Measurements from ENCODE around the gene TBC1D16.

TBC1D16 gene

DNA sequence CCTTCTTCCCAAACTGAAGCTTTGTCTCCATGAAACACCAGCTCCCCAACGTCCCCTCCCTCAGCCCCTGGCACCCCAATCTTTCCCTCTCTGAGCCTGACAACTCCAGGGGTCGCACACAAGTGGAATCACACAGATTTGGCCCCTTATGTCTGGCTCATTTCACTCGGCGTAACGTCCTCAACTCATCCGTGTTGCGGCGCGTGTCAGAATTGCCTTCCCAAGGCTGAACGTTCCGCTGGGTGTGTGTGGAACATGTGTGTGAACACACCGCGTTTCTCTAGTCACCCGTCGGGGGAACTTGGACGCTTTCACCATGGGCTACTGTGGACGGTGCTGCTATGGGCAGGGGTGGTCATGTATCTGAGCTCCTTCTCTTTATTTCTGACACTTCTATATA lies 45.0 kb downstream of the TBC1D16 start:
- peaks cover 59% of the 10 kb centered on the region for H3K4me1 ChIP-seq (ENCODE audit: control insufficient read depth, insufficient read depth, low read length)
- H3K27ac ChIP-seq (ENCODE audit: low read depth, low read length) = no peak overlapping the region
- H3K9ac ChIP-seq (ENCODE audit: low read length) = no peak overlapping the region

GRCh38 chr17:79990051-79990592 lies 45.5 kb downstream of the TBC1D16 start:
- Histone ChIP-seq H3K27ac (ENCODE audit: low read depth, low read length) (no peak overlapping the region), H3K9ac (ENCODE audit: low read length) (no peak overlapping the region), H3K9me3 (ENCODE audit: control insufficient read depth, insufficient read depth, low read depth, low read length) (no peaks in the 10 kb centered on the region), H3K36me3 (ENCODE audit: control insufficient read depth, insufficient read depth, low read length) (no peaks in the 10 kb centered on the region), H3K4me3 (ENCODE audit: low read depth, low read length) (no peak overlapping the region), H3K4me1 (ENCODE audit: control insufficient read depth, insufficient read depth, low read length) (peaks cover 59% of the 10 kb centered on the region), H3K27me3 (ENCODE audit: control insufficient read depth, insufficient read depth, low read length) (no peaks in the 10 kb centered on the region; the same call in 1 of the 2 replicates)

More for the DNA sequence above, 45.0 kb downstream of the TBC1D16 start:
- Histone ChIP-seq H3K9me3 (ENCODE audit: control insufficient read depth, insufficient read depth, low read depth, low read length) (no peaks in the 10 kb centered on the region), H3K36me3 (ENCODE audit: control insufficient read depth, insufficient read depth, low read length) (no peaks in the 10 kb centered on the region), H3K27me3 (ENCODE audit: control insufficient read depth, insufficient read depth, low read length) (no peaks in the 10 kb centered on the region; the same call in 1 of the 2 replicates), H3K4me3 (ENCODE audit: low read depth, low read length) (no peak overlapping the region)

DNA sequence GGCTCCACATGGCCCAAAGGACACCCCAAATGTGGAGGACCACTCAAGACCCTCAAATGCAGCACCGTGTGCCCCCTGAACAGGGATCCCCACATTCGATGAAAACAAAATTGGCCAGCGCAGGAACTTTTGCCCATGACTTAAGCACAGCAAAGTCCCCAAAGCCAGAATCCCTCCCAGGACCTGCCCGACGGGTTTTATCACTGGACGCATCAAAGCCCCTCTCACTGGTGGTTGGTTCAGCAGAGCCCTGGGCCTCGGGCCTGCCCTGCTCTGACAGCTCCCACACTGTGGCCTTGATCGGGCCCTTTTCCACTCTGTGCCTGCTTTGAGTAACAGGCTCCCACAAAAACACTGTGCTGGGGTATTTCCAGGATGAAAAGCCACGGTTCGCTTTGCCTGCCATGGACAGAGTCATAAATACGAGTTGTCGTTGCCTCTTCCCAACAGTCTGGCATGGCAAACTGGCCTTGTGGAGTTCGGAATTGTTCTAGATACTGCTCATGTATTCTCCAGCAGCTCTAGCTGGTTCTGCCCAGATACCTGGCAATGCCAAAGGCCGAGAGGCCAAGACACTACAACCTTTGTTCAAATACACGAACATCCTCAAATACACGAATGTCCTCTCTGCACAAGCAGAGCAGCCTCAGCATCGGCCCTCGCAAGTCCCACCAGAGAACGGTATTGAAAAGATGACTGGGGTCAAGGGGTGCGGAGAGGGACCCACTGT lies 46.4 kb downstream of the TBC1D16 start:
- Histone ChIP-seq H3K4me3 (ENCODE audit: low read depth, low read length) (no peak overlapping the region), H3K9me3 (ENCODE audit: control insufficient read depth, insufficient read depth, low read depth, low read length) (no peaks in the 10 kb centered on the region), H3K27ac (ENCODE audit: low read depth, low read length) (no peak overlapping the region), H3K27me3 (ENCODE audit: control insufficient read depth, insufficient read depth, low read length) (no peaks in the 10 kb centered on the region; the same call in 1 of the 2 replicates), H3K4me1 (ENCODE audit: control insufficient read depth, insufficient read depth, low read length) (peaks cover 59% of the 10 kb centered on the region), H3K9ac (ENCODE audit: low read length) (no peak overlapping the region), H3K36me3 (ENCODE audit: control insufficient read depth, insufficient read depth, low read length) (no peaks in the 10 kb centered on the region)

- H3K27ac ChIP-seq (ENCODE audit: low read depth, low read length) = no peak overlapping the region
- H3K4me3 ChIP-seq (ENCODE audit: low read depth, low read length) = no peak overlapping the region
- H3K9me3 ChIP-seq (ENCODE audit: control insufficient read depth, insufficient read depth, low read depth, low read length) = no peaks in the 10 kb centered on the region
- no peaks in the 10 kb centered on the region for H3K36me3 ChIP-seq (ENCODE audit: control insufficient read depth, insufficient read depth, low read length)
- no peak overlapping the region for H3K9ac ChIP-seq (ENCODE audit: low read length)
- H3K27me3 ChIP-seq (ENCODE audit: control insufficient read depth, insufficient read depth, low read length) = no peaks in the 10 kb centered on the region; the same call in 1 of the 2 replicates
- H3K4me1 ChIP-seq (ENCODE audit: control insufficient read depth, insufficient read depth, low read length) = peaks cover 50% of the 10 kb centered on the region
Observed at GRCh38 chr17:79988185-79988971, 47.3 kb downstream of the TBC1D16 start.

- Histone ChIP-seq H3K4me1 (ENCODE audit: control insufficient read depth, insufficient read depth, low read length) (peaks cover 45% of the 10 kb centered on the region), H3K27ac (ENCODE audit: low read depth, low read length) (no peak overlapping the region), H3K9ac (ENCODE audit: low read length) (no peak overlapping the region), H3K9me3 (ENCODE audit: control insufficient read depth, insufficient read depth, low read depth, low read length) (no peaks in the 10 kb centered on the region), H3K27me3 (ENCODE audit: control insufficient read depth, insufficient read depth, low read length) (no peaks in the 10 kb centered on the region; the same call in 1 of the 2 replicates), H3K36me3 (ENCODE audit: control insufficient read depth, insufficient read depth, low read length) (no peaks in the 10 kb centered on the region), H3K4me3 (ENCODE audit: low read depth, low read length) (no peak overlapping the region)
Observed at GRCh38 chr17:79987935-79988184, 47.8 kb downstream of the TBC1D16 start.

DNA sequence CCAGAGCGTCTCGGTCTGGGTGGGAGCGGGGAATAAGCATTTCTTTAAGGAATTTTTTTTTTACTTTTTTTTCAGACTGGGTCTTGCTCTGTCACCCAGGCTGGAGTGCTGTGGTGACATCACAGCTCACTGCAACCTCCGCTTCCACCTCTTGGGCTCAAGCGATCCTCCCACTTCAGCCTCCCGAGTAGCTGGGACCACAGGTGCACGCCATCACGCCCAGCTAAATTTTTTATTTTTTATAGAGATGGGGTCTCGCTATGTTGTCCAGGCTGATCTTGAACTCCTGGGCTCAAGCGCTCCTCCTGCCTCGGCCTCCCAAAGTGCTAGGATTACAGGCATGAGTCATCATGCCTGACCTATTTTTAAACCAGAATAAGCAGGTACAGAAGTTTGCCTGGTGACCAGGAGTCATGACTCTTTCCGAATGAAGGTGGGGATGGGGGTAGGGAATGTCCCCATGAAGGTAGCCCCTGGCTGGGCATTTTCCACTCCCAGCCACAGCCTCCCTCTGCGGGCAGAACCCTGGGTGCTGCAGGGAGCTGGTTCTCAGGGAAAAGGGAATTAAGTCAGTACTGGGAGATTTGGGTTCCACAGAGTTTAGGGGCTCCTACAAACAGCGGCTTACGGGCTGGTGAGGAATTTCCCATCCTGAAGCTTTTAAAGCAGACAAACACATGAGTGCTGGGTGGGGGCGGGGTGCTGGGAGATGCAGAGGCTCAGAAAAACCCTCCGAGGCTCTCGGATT lies 48.3 kb downstream of the TBC1D16 start:
- H3K9me3 ChIP-seq (ENCODE audit: control insufficient read depth, insufficient read depth, low read depth, low read length) = no peaks in the 10 kb centered on the region
- no peak overlapping the region for H3K9ac ChIP-seq (ENCODE audit: low read length)
- no peak overlapping the region for H3K27ac ChIP-seq (ENCODE audit: low read depth, low read length)
- no peaks in the 10 kb centered on the region for H3K27me3 ChIP-seq (ENCODE audit: control insufficient read depth, insufficient read depth, low read length)
- H3K4me1 ChIP-seq (ENCODE audit: control insufficient read depth, insufficient read depth, low read length) = peaks cover 40% of the 10 kb centered on the region
- no peak overlapping the region for H3K4me3 ChIP-seq (ENCODE audit: low read depth, low read length)
- no peaks in the 10 kb centered on the region for H3K36me3 ChIP-seq (ENCODE audit: control insufficient read depth, insufficient read depth, low read length)

GRCh38 chr17:79986411-79987186 lies 49.1 kb downstream of the TBC1D16 start:
- no peaks in the 10 kb centered on the region for H3K27me3 ChIP-seq (ENCODE audit: control insufficient read depth, insufficient read depth, low read length)
- H3K36me3 ChIP-seq (ENCODE audit: control insufficient read depth, insufficient read depth, low read length) = no peaks in the 10 kb centered on the region
- peaks cover 38% of the 10 kb centered on the region for H3K4me1 ChIP-seq (ENCODE audit: control insufficient read depth, insufficient read depth, low read length)
- no peak overlapping the region for H3K4me3 ChIP-seq (ENCODE audit: low read depth, low read length)
- H3K27ac ChIP-seq (ENCODE audit: low read depth, low read length) = no peak overlapping the region
- H3K9me3 ChIP-seq (ENCODE audit: control insufficient read depth, insufficient read depth, low read depth, low read length) = no peaks in the 10 kb centered on the region
- H3K9ac ChIP-seq (ENCODE audit: low read length) = no peak overlapping the region

- Histone ChIP-seq H3K36me3 (ENCODE audit: control insufficient read depth, insufficient read depth, low read length) (no peaks in the 10 kb centered on the region), H3K27ac (ENCODE audit: low read depth, low read length) (no peak overlapping the region), H3K4me3 (ENCODE audit: low read depth, low read length) (no peak overlapping the region), H3K9ac (ENCODE audit: low read length) (no peak overlapping the region), H3K9me3 (ENCODE audit: control insufficient read depth, insufficient read depth, low read depth, low read length) (no peaks in the 10 kb centered on the region), H3K4me1 (ENCODE audit: control insufficient read depth, insufficient read depth, low read length) (peaks cover 36% of the 10 kb centered on the region), H3K27me3 (ENCODE audit: control insufficient read depth, insufficient read depth, low read length) (no peaks in the 10 kb centered on the region)
Observed at GRCh38 chr17:79985943-79986391, 49.7 kb downstream of the TBC1D16 start.

DNA sequence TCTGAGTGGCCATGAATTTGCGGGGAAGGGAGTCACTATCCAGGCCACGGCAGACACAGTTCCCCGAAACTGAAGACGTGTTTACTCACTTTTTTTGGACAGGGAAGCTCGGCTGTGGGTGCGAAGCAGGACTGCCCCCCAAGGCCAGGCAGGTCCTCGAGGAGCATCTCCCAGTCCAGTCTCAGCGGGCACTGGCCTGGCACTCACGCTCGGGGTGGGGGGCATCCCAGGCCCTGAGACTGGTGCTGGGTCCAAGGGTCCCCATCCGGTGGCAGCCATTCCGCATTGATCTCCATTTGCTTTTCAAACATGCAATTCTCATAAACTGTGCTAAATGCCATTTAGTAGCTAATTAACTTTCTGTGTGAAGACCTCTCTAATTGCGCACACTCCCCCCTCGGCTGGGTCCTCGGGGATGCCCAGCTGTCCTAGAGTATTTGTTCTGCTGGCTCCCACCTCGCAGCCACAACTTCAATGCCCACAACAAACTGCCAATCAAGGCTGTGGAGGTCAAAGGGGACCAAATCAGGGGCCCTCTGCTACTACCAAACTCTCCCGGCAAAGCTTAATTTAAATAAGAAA lies 50.2 kb downstream of the TBC1D16 start:
- Histone ChIP-seq H3K4me3 (ENCODE audit: low read depth, low read length) (no peak overlapping the region), H3K27me3 (ENCODE audit: control insufficient read depth, insufficient read depth, low read length) (no peaks in the 10 kb centered on the region), H3K9me3 (ENCODE audit: control insufficient read depth, insufficient read depth, low read depth, low read length) (no peaks in the 10 kb centered on the region), H3K36me3 (ENCODE audit: control insufficient read depth, insufficient read depth, low read length) (no peaks in the 10 kb centered on the region), H3K9ac (ENCODE audit: low read length) (no peak overlapping the region), H3K27ac (ENCODE audit: low read depth, low read length) (no peak overlapping the region), H3K4me1 (ENCODE audit: control insufficient read depth, insufficient read depth, low read length) (peaks cover 33% of the 10 kb centered on the region)

- Histone ChIP-seq H3K27ac (ENCODE audit: low read depth, low read length) (no peak overlapping the region), H3K9ac (ENCODE audit: low read length) (no peak overlapping the region), H3K4me3 (ENCODE audit: low read depth, low read length) (no peak overlapping the region), H3K36me3 (ENCODE audit: control insufficient read depth, insufficient read depth, low read length) (no peaks in the 10 kb centered on the region), H3K9me3 (ENCODE audit: control insufficient read depth, insufficient read depth, low read depth, low read length) (no peaks in the 10 kb centered on the region), H3K27me3 (ENCODE audit: control insufficient read depth, insufficient read depth, low read length) (no peaks in the 10 kb centered on the region), H3K4me1 (ENCODE audit: control insufficient read depth, insufficient read depth, low read length) (peaks cover 31% of the 10 kb centered on the region)
Observed at GRCh38 chr17:79984877-79985276, 50.8 kb downstream of the TBC1D16 start.
